NCI-H345 (cell line): Measurements from ENCODE around the gene THAP4.

Experiments used
- DNase-seq: peaks from one replicate; lab custom pipeline; 2025; lab: John Stamatoyannopoulos, UW

THAP4 gene

GRCh38 chr2:241638940-241639339, 2.0 kb upstream of the THAP4 start:
- DNase-seq = no peak

GRCh38 chr2:241637795-241638660, 1.1 kb upstream of the THAP4 start:
- no peak for DNase-seq

GRCh38 chr2:241636182-241637017, 558 bp downstream of the THAP4 start:
- DNase-seq = peak; percentile 21

- DNase-seq = no peak
Observed at GRCh38 chr2:241635756-241636155, 1.2 kb downstream of the THAP4 start.

GRCh38 chr2:241633561-241633960, 3.4 kb downstream of the THAP4 start:
- no peak for DNase-seq

- no peak for DNase-seq
Observed at GRCh38 chr2:241632478-241633325, 4.3 kb downstream of the THAP4 start.

- no peak for DNase-seq
Observed at GRCh38 chr2:241629762-241630435, 7.1 kb downstream of the THAP4 start.

GRCh38 chr2:241627675-241628074, 9.3 kb downstream of the THAP4 start:
- no peak for DNase-seq

GRCh38 chr2:241620419-241620769, 16.6 kb downstream of the THAP4 start:
- no peak for DNase-seq

- DNase-seq = no peak
Observed at GRCh38 chr2:241619597-241620418, 17.1 kb downstream of the THAP4 start.

- DNase-seq = no peak
Observed at GRCh38 chr2:241618829-241619228, 18.1 kb downstream of the THAP4 start.

GRCh38 chr2:241618296-241618805, 18.6 kb downstream of the THAP4 start:
- no peak for DNase-seq

GRCh38 chr2:241617431-241618154, 19.4 kb downstream of the THAP4 start:
- DNase-seq = no peak

GRCh38 chr2:241616168-241617125, 20.5 kb downstream of the THAP4 start:
- DNase-seq = no peak

- no peak for DNase-seq
Observed at GRCh38 chr2:241615522-241616052, 21.4 kb downstream of the THAP4 start.

- DNase-seq = no peak
Observed at GRCh38 chr2:241615041-241615440, 21.9 kb downstream of the THAP4 start.

- peak; percentile 11 for DNase-seq
Observed at GRCh38 chr2:241613017-241613780, 23.8 kb downstream of the THAP4 start.
